GM21717 (cell line): ENCODE results near the gene ARHGAP27.

Source experiments
- ATAC-seq: cut with Tn5 transposase; IDR thresholded peaks from one replicate; pipeline ENCODE4 v1.9.1; 2021; ENCODE audit warnings: mild to moderate bottlenecking, moderate library complexity; ENCODE audit not compliant: unreplicated experiment

The ARHGAP27 gene

DNA sequence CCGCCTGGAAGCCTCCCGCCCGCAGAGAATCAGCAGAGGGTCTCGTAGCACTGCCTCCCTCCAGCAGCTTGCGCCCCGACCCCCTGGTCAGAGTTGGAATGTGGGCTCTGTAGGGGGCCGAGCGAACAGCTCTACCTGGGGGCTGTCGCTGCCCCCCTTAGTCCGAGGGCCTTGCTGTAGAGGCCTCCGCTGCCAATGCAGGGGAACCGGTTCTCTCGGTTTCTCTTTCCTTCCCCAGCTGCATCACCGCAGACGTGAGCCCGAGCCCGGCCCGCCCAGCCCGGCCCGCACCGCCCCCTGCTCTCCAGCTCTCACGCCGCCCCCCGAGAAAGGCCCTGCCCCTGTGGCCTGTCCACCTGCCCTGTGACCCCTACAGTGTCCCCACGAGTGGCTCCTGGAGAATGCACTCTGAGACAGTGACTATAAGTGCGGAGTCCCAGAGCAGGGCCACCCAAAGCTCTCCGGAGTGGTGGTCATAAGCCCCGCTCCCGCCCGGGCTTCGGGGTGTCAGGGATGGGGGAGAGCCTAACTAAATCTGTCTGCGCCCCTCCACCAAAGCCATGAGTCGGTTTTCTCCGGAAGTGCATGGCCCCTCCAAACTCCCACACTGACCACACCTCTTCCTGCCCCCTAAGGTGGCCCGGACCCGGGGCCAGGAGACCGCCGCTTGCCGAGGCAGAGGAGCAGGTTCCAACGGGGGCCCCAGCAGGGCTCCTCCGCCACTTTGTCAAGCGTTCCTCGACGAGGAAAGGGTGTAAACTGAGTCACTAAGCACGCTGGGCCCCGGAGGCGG lies 1.7 kb downstream of the ARHGAP27 start:
- ATAC-seq: no peak

DNA sequence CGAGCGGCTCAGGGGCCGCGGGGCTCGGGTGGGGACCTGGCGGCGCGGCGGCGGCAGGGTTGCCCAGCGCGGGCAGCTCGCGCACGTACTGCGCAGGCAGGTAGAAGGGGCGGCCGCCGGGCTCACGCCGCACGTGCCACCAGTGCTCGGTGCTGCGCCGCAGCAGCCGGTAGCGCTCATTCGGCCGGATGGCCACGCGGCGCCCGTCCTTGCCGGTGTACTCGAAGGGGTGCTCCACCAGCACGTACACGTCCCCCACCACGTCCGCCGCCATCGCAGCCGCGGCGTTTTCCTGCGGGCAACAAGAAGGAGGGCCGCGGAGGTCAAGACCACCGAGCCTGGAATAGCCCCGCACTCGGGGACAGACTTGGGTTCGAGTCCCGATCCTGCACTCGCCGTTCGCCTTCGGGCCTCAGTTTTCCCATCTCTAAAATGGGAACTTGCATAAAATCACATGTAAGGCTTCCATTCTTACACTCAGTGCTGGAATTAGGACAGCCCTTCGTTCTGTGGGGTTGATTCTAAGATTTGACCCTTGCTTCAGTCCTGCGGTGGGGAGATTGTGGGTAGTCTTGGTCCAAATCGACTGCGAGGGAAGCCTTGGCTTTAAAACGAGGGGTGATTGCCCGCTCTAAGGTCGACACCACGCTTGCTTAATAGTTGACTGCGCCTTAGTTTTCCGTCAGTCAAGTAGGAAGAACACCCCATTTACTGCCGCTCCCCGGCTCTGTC lies 2.5 kb downstream of the ARHGAP27 start:
- ATAC-seq: no peak

DNA sequence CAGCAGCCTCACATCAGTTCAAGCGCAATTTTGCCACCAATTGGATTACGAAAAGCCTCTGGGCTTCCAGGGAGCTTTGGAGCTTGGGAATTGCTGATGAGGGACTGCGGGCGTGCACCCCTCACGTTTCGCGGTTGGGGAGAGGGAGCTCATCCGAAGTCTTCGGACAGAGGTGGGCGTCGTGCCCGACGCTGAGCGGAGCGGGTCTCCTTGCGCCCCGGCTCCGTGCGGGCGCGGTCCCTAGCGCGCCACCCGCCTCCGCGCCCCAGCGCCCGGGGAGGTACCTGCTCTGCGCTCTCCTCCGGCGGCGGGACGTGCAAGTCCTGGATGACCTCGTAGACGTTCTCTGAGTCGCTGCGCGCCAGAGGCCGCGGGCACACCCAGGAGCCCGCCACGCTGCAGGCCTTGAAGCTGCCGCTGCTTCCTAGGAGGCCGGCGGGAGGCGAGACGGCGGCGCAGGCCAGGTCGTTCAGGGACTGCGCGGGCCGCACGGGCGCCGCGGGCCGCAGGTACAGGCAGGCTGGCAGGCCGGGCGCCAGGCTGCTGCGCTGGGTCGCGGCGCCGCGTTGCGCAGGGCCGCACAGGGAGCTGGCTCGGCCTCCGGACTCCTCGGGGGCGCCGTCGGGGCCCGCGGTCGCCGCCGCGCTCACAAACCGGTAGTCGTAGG lies 3.2 kb downstream of the ARHGAP27 start:
- no peak for ATAC-seq

DNA sequence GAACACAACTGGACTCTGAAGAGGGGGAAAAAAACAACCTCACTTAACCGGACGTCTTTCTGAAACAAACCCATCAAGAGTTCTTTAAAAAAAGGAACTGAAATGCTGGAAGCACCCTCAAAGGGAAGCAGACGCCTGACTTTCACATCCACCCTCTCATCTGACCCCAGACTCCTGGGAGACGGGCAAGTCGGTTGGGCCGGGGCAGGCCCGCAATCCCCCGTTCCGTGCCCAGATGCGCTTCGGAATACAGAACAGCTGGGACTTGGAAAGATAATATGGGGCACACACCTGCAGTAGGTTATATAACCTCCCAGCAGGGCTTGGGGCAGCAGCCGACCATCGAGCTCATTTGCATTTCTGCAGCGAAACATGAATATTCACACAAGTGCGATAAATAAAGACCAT lies 3.7 kb downstream of the ARHGAP27 start:
- no peak for ATAC-seq

DNA sequence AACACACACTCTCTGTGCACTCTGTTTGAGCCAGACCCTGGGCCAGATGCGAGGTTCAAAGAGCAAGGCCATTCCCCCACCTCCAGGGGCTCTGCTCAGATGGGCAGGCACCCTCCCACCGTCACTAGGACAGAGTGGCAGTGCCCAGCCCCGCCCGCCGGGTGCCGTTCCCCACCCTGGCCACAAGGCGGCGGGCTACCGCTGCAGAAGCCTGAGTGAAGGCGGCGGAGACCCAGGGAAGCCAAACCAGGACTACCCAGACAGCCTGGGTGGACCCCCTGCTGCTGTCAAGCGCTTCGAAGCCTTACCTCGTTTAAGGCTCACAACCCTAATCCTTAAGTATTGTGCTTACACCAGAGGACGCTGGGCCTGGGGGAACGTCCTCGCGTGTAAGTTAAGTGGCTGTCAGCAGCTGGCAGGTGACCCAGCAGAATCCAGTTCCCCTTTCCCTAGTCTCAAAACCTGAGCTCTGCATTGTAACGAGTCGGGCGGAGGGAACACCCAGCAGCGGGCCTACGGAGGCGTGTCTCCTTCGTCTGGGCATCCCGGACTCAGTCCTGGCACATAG lies 4.5 kb downstream of the ARHGAP27 start:
- peak; percentile 38 for ATAC-seq

DNA sequence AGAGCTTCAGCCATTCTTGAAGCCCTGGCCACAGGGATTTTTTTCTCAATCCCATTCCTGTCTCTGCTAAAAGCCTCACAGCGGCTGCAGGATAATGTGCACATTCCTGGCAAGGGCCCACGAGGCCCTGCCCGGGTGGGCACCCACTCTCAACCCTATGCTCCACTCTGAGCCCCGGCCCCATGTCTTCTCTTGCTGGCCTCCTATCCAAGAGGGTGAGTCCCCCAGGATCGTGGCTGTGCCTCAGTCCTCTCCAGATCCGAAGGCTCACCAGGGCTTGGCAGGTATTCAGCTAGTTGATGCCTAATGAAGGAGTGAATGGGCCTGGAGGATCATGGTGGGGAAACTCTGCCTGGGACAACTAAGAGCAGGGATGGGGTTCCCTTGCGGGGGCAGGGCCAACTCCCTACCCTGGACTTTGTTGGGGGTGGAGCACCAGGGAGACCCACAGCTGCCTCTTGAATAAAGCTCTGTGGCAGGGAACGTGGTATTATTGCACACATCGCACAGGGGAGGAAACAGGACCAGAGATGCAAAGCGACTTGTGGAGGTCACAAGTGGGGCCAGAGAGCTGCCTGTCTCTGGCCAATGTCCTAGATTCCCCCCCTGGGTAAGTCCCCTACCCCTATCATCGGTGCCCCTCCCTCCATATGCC lies 5.4 kb downstream of the ARHGAP27 start:
- ATAC-seq: no peak

DNA sequence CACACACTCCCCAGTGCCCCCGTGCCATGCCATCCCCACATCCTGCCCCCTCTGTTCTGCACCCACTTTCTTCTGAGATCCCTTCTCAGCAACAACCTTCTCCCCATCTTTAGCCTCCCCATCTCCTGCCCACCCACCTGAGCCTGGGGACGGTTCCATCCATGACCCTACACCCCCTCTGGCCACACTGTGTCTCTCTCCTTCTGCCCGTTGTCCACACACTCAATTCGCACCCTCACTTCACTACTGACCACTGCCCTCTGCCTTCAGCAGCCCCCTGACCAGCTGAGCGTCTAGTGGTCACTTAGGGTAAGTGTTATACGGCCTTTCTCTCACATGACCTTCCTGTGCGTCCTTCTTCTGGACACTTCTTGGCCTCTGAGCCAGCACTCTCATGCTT lies 6.1 kb downstream of the ARHGAP27 start:
- ATAC-seq: no peak

DNA sequence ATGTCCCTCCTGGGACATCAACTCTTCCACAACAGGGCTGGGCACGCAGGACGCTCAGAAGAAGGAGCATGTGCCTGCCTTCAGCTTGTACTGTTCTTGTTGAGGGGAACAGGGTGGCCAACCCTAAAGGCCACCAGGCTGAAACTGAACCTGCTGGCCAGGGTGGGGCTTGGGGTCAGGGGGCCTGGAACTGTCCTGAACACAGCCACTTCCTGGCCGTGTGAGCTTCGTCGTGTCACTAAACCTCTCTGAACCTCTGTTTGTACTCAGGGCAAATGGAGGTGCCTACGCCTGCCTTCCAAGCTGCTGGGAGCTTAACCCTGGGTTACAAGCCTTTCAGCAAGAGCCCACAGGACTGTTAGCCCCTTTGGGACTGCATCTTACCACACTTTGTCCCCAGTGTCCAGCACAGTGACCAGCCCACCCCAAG lies 6.7 kb downstream of the ARHGAP27 start:
- no peak for ATAC-seq

DNA sequence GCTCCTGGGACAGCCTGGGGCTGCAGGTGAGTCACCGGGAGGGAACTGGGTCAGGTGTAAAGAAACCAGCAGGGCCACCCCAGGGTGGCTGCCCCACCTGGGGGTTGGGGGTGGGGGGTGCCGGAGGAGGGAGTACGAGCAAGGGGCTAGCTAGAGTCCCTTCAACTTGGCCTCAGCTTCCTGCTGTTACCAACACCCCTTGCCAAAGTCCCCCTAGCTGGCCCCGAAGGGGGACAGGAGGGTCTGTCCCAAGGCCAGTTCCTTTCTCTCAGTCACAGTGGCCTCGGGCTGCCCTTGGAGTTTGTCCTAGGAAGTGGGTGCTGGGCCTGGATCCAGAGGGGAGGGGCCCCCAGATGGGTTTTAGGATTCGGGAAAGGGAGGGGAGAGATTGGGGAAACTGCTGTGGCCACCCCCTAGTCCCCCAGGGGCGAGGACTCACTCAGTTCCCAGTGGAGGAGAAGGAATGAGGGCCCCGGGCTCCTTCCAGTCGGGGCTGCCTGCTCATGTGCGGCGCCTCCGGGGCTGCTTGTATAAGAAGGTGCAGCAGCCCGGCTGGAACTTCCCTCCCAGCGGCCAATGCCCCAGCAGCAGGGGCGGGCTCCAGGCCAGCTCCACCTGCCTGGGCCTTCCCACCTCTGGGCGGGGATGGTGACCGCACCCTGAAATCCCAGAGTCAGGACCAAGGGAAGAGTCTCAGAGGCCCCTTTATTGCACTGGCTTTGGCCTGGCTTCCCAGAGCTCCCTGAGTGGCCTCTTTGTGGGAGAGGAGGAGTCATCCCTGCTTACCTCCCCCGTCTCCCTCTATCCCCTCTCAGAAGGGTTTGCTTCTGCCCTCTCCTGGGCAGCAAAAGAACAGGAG lies 7.3 kb downstream of the ARHGAP27 start:
- ATAC-seq: no peak

DNA sequence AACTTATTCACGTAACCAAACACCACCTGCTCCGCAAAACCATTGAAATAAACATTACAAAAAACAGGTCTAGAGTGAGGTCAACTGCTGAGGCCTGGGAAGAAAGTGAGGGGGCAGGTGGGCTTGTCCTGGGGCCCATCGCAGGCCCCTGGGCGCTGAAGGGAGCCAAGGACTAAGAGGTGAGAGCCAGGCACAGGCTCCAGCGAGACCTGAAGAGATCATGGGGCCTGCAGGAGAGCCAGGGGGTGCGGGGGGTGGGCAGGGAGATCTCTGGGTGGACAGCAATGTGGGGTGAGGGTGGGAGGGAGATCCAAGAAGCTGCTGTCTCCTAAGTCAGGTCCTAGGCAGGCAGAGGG lies 7.9 kb downstream of the ARHGAP27 start:
- no peak for ATAC-seq

DNA sequence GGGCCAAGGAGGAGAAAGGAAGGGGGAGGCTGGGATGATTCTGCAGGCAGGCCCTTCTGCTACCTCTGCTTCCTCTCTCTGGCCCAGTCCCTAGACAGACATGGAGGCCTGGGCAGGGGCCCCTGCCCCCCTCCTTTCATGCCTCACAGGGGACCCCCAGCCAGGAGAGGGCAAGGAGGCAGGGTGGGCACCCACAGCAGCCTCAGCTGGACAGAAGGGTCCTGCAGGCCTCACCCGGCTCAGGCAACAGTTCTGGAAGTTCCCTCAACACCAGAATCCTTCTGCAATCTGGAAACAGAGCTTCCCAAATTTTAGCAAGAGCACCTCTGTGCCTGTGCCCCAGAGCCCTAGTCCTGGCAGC lies 8.7 kb downstream of the ARHGAP27 start:
- no peak for ATAC-seq

DNA sequence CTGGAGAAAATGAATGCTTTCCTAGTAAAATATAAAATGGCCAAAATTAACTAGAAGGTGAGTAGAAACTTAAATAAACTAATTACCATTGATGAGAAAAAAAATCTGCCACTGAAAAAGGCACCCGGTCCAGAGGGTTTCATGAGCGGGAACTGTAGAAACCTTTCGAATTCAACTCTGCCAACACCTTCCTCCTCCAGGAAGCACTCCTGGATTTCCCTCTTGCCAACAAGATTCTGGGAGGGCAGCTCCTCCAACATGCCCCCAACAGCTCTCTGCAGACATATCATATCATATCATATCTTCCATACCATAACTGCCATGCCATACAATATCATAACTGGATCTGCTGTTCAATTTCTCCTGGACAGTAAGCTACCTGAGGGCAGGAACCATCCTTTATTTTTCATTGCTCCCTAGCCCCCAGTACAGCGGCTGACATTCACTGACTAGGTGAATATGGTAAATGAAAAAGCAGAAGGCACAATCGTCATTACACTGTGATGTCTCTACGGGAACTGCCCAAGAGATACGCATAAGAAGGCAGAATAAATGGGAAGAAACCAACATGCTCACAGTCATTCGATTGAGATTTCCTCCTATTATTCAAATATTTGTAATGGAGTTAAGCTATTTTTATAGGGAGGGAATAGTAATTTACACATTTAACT lies 9.2 kb downstream of the ARHGAP27 start:
- no peak for ATAC-seq

DNA sequence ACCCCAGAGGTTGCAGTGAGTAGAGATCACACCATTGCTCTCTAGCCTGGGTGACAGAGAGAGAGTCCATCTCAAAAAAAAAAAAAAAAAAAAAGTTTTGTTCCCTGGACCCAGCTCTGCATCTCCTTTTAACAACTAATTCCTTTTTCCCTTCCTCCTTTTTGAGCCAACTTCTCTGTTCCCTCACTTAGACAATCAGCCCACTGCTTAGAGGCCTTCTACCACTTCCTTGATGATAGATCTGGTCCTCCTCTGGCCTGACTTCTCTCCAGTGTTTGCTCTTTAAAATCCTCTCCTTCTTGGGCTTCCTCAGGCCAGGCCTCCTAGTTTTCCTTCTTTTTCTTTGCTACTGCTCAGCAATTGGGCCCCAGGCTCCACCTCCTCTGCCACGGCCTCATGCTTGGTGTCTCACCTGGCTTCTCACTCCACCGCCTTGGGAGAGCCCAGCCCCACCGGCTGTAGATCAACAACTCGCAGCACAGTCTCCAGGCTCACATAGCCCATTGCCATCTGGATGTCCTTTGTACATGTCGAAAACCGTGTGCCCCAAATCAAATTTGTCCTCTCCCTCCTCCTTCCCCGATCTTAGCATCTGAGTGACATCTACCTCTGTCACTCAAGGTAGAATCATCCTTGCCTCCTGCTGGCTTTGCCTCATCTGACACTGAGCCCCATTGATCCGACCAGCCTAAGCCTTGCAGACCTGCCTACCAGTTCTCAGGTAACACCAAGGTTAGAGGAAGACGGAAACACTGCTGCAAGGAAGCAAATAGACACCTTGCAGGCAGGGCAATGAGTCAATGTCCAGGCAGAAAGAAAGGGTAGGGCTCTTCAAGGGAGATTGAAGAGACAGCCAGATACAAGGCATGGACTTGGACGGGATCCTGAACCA lies 17.4 kb downstream of the ARHGAP27 start:
- ATAC-seq: no peak

DNA sequence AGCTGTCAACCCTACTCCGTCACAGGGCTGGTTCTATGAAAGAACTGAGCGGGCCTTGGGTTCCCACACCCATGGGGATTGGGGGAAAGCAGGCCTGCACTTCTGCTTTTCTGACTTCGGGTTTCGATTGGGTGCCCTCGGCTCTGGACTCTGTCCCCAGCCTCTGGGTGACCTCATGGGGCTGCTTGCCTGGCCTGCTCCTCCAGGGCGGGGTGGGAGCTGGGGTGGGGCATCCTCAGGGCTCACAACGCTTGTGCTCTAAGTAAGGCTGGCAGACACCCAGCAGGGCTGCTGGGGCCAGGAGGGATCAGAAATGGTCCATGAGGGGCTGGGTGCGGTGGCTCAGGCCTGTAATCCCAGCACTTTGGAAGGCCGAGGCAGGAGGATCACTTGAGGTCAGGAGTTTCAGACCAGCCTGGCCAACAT lies 19.2 kb downstream of the ARHGAP27 start:
- no peak for ATAC-seq

DNA sequence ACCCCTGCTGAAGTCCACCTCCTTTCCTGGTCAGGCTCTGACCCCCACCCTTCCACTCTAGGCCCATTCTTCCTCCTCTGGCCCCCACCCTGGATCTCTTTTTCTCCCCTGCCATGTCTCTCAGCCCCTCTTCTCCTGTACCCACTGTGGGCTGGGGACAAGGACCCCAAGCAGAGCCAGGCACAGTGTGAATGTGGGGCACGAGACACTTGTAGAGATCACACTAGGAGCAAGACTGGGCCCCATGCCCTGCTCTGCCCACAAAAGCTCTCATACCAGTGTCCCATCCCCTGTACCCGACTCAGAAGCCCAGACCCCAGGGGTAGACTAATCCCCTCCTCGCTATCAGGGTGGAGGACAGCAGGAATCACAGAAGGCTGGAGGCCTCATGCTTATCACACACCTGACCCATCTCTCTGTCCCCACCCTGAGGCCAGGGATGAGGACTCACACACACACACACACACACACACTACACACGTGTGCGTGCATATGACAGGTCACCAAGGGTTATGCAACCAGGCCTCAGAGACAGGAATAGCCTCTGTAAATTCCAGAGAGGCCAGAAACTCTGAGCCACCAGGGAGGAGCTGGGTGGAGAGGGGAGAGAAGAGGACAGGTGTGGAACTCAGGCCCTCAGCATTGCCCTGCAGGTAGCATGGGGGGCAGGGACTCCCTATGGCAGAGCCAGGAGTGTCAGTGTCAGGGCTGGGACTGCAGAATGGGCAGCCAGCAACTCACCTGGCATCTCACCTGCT lies 21.1 kb downstream of the ARHGAP27 start:
- no peak for ATAC-seq

DNA sequence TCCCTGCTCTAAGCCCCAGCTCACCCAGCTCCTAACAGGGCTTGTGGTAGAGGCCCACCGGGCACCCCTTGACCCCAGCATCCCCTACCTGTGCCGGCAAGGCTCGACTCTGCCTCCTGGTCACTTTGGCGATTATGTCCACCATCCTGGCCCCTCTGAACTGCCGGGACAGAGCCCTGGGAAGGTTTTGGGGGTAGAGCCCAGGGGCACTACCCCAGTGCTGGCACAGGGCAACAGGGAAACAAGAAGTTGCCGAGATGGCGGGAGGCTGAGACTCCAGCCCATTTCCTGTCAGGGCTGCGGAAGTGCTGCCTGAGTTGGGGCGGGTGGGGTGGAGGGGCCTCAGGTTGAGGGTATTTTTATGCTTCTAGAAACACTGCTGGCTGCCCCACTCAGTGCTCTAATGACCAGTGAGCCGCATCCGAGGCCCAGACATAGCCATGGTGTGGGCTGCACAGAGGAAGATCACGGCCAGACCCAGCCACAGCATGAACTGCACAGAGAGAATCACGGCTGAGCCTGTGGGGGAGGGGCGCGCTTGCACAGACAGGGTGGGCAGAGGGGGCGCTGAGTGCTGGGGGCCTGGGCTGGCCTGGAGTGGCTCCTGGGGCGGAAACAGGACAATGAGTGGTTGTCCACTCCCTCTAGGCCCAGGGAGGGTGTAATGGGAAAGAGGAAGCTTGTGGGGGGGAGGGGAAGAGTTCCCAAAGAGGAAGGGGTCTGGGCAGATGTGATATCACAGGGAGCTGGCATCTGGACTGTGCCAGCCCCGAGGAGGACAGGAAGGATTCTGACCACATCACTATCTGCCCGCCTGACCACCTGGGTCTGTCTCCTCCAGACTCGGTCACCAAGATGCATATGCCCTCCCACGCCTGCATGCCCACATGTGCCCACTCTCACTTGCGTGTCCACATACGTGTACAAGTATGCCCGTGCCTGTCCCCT lies 22.3 kb downstream of the ARHGAP27 start:
- no peak for ATAC-seq

DNA sequence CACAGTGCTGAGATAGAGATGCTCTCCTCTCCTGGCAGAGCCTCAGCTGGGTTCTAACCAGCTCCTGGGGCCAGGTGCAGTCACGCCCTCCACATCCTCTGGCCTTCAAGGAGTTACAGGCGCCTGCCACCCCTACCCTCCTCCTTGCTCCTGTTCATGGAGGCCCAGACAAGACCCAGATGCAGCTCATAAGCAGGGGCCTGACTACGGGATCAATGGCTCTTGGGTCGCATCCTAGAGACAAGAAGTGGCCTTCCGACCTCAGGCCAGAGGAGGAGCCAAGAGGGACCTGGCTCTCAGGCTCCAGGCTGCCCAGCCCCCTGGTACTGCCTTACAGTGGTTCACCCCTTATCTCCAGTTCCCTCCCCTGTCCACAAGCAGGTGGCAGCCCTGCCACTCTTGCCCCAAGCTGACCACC lies 23.0 kb downstream of the ARHGAP27 start:
- ATAC-seq: no peak
